OCI-LY3 (cell line): ENCODE measurements around the gene ACTR1A.
"Not testable (repeated sequence)": the region's sequence is repeated elsewhere in the genome, so short reads cannot be mapped to it uniquely, and the experiment has no call there.

Experiments used
- H2AFZ ChIP-seq: fragments of 200-600, 300-600 bp; shearing (Covaris generic); 2 replicates; pipeline ENCODE4 v1.6.0; 2014; ENCODE audit warnings: antibody characterized with exemption, low read depth, low read length
- H3K27ac ChIP-seq: fragments of 200-600, 300-600 bp; sonication (generic); 2 replicates; pipeline ENCODE4 v1.5.1; 2014; ENCODE audit warnings: mild to moderate bottlenecking, low read length, moderate library complexity, mixed read lengths
- H3K27me3 ChIP-seq: fragments of 200-600, 300-600 bp; sonication (generic); 2 replicates; pipeline ENCODE4 v1.6.1; 2014; ENCODE audit warnings: low read depth, low read length, mixed read lengths
- H3K36me3 ChIP-seq: fragments of 200-600, 300-600 bp; sonication (generic); replicated peaks from 2 replicates; pipeline ENCODE3; 2014; ENCODE audit warnings: low read depth, low read length, mixed read lengths
- H3K4me1 ChIP-seq: fragments of 300-600, 200-600 bp; sonication (generic); 2 replicates; pipeline ENCODE4 v1.6.1; 2014; ENCODE audit warnings: low read length, mixed read lengths
- H3K4me2 ChIP-seq: fragments of 200-600, 300-600 bp; sonication (generic); 2 replicates; pipeline ENCODE4 v1.6.1; 2014; ENCODE audit warnings: low read length, mixed read lengths
- H3K4me3 ChIP-seq: fragments of 300-600, 200-600 bp; sonication (generic); 2 replicates; pipeline ENCODE4 v1.5.1; 2014; ENCODE audit warnings: antibody characterized with exemption, mild to moderate bottlenecking, low read length, moderate library complexity
- H3K79me2 ChIP-seq: fragments of 300-600, 200-600 bp; shearing (Covaris generic); 2 replicates; pipeline ENCODE4 v1.6.1; 2014; ENCODE audit warnings: mild to moderate bottlenecking, low read length, mixed read lengths
- H3K9ac ChIP-seq: fragments of 300-600, 200-600 bp; shearing (Covaris generic); 2 replicates; pipeline ENCODE4 v1.6.0; 2014; ENCODE audit warnings: mild to moderate bottlenecking, low read length, moderate library complexity
- H3K9me3 ChIP-seq: fragments of 200-600, 300-600 bp; shearing (Covaris generic); 2 replicates; pipeline ENCODE4 v1.6.1; 2014; ENCODE audit warnings: low read length, mixed read lengths; ENCODE audit not compliant: insufficient read depth
- H4K20me1 ChIP-seq: fragments of 200-600, 300-600 bp; sonication (generic); 2 replicates; pipeline ENCODE4 v1.6.1; 2016; ENCODE audit warnings: low read length, mixed read lengths; ENCODE audit not compliant: insufficient read depth
- CTCF ChIP-seq: fragments of 200-600, 300-600 bp; sonication (generic); IDR thresholded peaks from 2 replicates; pipeline ENCODE4 v1.5.1; 2014; ENCODE audit warnings: antibody characterized with exemption, low read length, low read depth
- EZH2phosphoT487 ChIP-seq: fragments of 200-600 bp; shearing (Covaris generic); IDR thresholded peaks from 2 replicates; pipeline ENCODE4 v1.6.1; 2018; ENCODE audit warnings: antibody characterized with exemption, mixed run types, low read depth

ACTR1A gene

DNA sequence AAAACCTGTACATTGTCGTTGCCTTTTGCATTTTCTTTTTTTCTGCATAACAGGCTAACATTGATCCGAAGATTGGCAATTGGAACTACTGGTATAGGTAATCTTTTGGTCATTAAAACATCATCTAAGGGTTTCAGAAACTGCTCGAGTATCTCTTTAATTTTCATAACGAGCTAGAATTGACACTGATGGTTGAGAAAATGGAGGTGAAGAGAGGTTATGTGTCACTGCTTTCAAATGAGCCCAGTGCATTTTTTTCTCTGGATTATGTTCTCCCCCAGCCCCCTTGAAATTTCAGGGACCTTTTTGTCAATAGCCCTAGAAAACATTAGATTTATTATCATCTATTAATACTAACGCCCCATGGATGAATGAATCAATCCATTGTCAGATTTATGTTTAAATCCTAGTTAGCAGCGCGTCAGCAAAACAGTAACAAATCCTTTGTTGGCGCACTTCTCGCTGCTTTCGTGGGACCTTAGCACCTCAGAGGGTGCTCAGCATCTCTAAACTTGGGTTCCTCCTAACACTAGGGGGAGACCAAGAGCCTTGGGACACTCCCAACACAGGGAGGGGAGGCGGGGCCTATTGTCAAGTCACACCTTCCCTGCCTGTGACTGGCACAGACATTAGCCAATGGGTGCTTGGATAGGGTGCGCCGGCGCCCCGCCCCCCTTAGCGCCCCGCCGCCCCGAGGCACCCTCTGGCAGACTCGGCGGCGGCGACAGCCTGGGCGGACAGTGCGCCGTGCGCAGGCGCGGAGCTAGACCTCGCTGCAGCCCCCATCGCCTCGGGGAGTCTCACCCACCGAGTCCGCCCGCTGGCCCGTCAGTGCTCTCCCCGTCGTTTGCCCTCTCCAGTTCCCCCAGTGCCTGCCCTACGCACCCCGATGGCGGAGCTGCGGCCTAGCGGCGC is 1.0 kb upstream of the ACTR1A start, which contains the start of gene SUFU:
Gene SUFU (plus strand): TSS at position 709 of the 915 bp plus-strand sequence. CDS start 181 bp downstream, at position 890.
- Histone ChIP-seq H3K4me2 (peak within 1 kb of the TSS; percentile 91), H3K36me3 (peaks cover 2% of the 10 kb centered on the region), H3K27me3 (no peaks in the 10 kb centered on the region), H3K79me2 (peaks cover 44% of the 10 kb centered on the region), H3K4me3 (peak within 1 kb of the TSS; percentile 98), H2AFZ (peak within 1 kb of the TSS; percentile 84), H3K4me1 (peaks cover 8% of the 10 kb centered on the region), H4K20me1 (peaks cover 11% of the 10 kb centered on the region), H3K9me3 (no peaks in the 10 kb centered on the region), H3K9ac (peak within 1 kb of the TSS; percentile 90), H3K27ac (peak within 1 kb of the TSS; percentile 55)
- TF ChIP-seq CTCF, result peak; percentile 65
- TF ChIP-seq EZH2phosphoT487, result no peak

DNA sequence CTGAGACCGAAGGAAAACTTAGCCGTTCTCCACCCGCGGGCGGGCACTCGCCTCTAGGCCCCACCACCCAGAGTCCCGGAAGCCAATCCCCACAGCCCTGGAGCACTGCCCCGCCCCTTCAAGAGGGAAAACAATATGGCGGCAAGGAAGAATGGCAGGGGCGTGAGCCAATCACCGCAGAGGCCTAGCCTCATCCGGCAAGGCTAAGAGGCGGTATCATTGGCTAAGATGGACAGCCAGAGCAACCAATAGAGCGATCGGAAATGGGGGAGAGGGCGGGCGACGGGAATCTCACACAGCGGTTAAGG is 529 bp downstream of the ACTR1A start:
- H2AFZ ChIP-seq, result no peak overlapping the region
- no peaks in the 10 kb centered on the region for H3K27me3 ChIP-seq
- H3K9me3 ChIP-seq, result no peaks in the 10 kb centered on the region
- H3K9ac ChIP-seq, result peak overlapping the region; percentile 89
- TF ChIP-seq CTCF (no peak), EZH2phosphoT487 (no peak)
- peak overlapping the region; percentile 98 for H3K4me3 ChIP-seq
- peaks cover 2% of the 10 kb centered on the region for H3K36me3 ChIP-seq
- peak overlapping the region; percentile 91 for H3K4me2 ChIP-seq
- H3K79me2 ChIP-seq, result peaks cover 56% of the 10 kb centered on the region
- peak overlapping the region; percentile 55 for H3K27ac ChIP-seq
- H3K4me1 ChIP-seq, result peaks cover 8% of the 10 kb centered on the region
- H4K20me1 ChIP-seq, result peaks cover 11% of the 10 kb centered on the region

DNA sequence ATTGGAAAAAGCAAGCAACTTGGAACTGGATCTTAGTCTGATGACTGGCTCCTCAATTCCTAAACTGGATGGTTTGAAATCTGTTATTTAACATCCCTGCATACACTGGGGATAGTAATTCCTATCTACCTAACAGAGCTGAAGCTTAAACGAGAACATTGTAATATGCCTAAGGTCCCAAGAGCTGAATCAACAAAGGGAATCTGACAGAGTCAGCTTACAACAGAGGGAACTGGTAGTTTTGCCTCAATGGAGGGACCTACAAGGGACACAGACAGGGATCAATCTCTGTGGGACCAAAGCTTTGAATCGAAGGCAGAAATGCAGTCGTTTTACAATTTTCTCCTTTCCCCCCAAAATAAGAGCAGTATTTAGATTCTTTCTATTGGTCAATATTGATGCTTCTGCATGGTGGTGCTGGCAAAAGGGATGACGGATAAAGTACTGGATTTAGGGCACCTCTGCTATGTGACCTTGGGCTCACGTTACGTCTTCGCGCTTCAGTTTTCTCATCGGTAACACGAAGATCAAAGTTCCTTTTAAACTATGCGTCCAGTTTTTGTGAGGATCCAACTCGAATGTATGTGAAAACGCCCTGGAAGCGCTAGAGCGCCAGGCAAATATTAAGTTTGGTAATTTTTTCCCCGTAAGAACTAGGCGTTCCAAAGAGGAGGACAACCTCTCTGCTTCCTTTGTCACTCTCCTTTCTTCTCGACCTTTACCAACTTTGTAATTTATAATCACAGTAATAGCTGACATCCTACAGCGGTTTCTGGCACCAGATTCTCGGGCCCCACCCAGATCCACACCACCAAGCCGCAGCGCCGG is 1.1 kb downstream of the ACTR1A start:
- no peaks in the 10 kb centered on the region for H3K27me3 ChIP-seq
- H3K9me3 ChIP-seq, result no peaks in the 10 kb centered on the region
- no peak for TF ChIP-seq CTCF
- peak overlapping the region; percentile 85 for H3K4me2 ChIP-seq
- H3K4me3 ChIP-seq, result peak overlapping the region; percentile 98
- H3K36me3 ChIP-seq, result peaks cover 2% of the 10 kb centered on the region
- peaks cover 11% of the 10 kb centered on the region for H4K20me1 ChIP-seq
- peaks cover 57% of the 10 kb centered on the region for H3K79me2 ChIP-seq
- peak overlapping the region; percentile 61 for H3K9ac ChIP-seq
- H3K27ac ChIP-seq, result no peak overlapping the region
- peaks cover 8% of the 10 kb centered on the region for H3K4me1 ChIP-seq
- no peak overlapping the region for H2AFZ ChIP-seq

GRCh38 chr10:102500686-102501085 is 1.8 kb downstream of the ACTR1A start:
- H3K9me3 ChIP-seq, H3K4me1 ChIP-seq, H3K4me3 ChIP-seq, H3K4me2 ChIP-seq, H3K36me3 ChIP-seq, H2AFZ ChIP-seq, H3K9ac ChIP-seq, H3K27me3 ChIP-seq, H3K27ac ChIP-seq: not testable (repeated sequence)
- Histone ChIP-seq H3K79me2 (peaks cover 63% of the 10 kb centered on the region), H4K20me1 (peaks cover 11% of the 10 kb centered on the region)
